Neural cell (in vitro differentiated cells): Measurements from ENCODE around the gene PTPRG.

Experiments
- EP300 ChIP-seq: fragments of 450-650 bp; conservative IDR thresholded peaks from 2 replicates; pipeline ENCODE4 v1.6.1; 2014; ENCODE audit warnings: antibody characterized with exemption, mild to moderate bottlenecking, moderate library complexity; ENCODE audit not compliant: poor library complexity, severe bottlenecking
- EZH2 ChIP-seq: fragments of 200-600, 300-800 bp; shearing (Covaris generic), sonication (generic); IDR thresholded peaks from 2 replicates; pipeline ENCODE4 v1.6.1; 2014; ENCODE audit warnings: antibody characterized with exemption, low read length, borderline replicate concordance, mild to moderate bottlenecking; ENCODE audit not compliant: insufficient read depth, poor library complexity, severe bottlenecking
- RAD21 ChIP-seq: fragments of 450-650 bp; conservative IDR thresholded peaks from 2 replicates; pipeline ENCODE4 v1.6.1; 2014; ENCODE audit warnings: antibody characterized with exemption, mild to moderate bottlenecking, moderate library complexity
- TF ChIP-seq, protein P1 (sequence below): fragments of 450-650 bp; IDR thresholded peaks from 2 replicates; pipeline ENCODE4 v1.5.1; 2014; ENCODE audit warnings: antibody characterized with exemption, mild to moderate bottlenecking, moderate library complexity; ENCODE audit not compliant: poor library complexity, severe bottlenecking
- TF ChIP-seq, protein P2 (sequence below): IDR thresholded peaks from 2 replicates; pipeline ENCODE4 v1.6.1; 2012; ENCODE audit warnings: borderline replicate concordance

DNA sequence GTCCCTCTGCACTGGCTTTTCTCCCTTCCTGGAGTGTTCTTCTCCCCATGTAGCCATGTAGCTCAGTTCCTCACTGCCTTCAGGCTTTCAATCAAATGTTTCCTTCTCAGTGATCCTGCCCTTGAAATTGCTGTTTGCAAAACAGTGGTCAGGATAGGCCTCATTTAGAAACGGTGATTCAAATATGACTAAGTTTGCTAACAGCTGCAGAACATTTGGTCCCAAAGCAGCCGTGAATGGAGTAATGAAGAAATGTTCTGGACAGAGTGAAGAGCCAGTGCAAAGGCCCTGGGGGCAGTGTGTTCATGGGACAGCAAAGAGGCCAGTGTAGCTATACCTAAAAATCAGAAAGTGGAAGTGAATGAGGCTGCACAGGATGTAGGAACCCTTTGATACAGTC is 588.6 kb downstream of the PTPRG start:
- TF ChIP-seq, protein P1, sequence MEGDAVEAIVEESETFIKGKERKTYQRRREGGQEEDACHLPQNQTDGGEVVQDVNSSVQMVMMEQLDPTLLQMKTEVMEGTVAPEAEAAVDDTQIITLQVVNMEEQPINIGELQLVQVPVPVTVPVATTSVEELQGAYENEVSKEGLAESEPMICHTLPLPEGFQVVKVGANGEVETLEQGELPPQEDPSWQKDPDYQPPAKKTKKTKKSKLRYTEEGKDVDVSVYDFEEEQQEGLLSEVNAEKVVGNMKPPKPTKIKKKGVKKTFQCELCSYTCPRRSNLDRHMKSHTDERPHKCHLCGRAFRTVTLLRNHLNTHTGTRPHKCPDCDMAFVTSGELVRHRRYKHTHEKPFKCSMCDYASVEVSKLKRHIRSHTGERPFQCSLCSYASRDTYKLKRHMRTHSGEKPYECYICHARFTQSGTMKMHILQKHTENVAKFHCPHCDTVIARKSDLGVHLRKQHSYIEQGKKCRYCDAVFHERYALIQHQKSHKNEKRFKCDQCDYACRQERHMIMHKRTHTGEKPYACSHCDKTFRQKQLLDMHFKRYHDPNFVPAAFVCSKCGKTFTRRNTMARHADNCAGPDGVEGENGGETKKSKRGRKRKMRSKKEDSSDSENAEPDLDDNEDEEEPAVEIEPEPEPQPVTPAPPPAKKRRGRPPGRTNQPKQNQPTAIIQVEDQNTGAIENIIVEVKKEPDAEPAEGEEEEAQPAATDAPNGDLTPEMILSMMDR = no peak
- TF ChIP-seq EP300 (no peak), EZH2 (no peak), RAD21 (no peak)
- TF ChIP-seq, protein P2, sequence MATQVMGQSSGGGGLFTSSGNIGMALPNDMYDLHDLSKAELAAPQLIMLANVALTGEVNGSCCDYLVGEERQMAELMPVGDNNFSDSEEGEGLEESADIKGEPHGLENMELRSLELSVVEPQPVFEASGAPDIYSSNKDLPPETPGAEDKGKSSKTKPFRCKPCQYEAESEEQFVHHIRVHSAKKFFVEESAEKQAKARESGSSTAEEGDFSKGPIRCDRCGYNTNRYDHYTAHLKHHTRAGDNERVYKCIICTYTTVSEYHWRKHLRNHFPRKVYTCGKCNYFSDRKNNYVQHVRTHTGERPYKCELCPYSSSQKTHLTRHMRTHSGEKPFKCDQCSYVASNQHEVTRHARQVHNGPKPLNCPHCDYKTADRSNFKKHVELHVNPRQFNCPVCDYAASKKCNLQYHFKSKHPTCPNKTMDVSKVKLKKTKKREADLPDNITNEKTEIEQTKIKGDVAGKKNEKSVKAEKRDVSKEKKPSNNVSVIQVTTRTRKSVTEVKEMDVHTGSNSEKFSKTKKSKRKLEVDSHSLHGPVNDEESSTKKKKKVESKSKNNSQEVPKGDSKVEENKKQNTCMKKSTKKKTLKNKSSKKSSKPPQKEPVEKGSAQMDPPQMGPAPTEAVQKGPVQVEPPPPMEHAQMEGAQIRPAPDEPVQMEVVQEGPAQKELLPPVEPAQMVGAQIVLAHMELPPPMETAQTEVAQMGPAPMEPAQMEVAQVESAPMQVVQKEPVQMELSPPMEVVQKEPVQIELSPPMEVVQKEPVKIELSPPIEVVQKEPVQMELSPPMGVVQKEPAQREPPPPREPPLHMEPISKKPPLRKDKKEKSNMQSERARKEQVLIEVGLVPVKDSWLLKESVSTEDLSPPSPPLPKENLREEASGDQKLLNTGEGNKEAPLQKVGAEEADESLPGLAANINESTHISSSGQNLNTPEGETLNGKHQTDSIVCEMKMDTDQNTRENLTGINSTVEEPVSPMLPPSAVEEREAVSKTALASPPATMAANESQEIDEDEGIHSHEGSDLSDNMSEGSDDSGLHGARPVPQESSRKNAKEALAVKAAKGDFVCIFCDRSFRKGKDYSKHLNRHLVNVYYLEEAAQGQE = no peak
